Inflammatory macrophage treated with lipopolysaccharide for 1 hour (primary cell): Measurements from ENCODE around the gene ZNF229.
A peak's percentile ranks its signal among the peaks of the same experiment; 100 is the strongest.
"Not testable (repeated sequence)": the region's sequence is repeated elsewhere in the genome, so short reads cannot be mapped to it uniquely, and the experiment has no call there.

Experiments
- DNase-seq, 2 donors: peaks; one replicate each; pipeline ENCODE4 v3.0.0-alpha.2; 2020 to 2022

The ZNF229 gene

GRCh38 chr19:44447916-44448674, at the start of gene ZNF229:
TSS of gene ZNF229 (minus strand) at chr19:44448472. CDS start at chr19:44442847, 5,625 bp downstream.
- peak; percentile 51 to 71 for DNase-seq

- DNase-seq: no peak
Measured at GRCh38 chr19:44496711-44497110, 48.4 kb upstream of the ZNF229 start.

DNA sequence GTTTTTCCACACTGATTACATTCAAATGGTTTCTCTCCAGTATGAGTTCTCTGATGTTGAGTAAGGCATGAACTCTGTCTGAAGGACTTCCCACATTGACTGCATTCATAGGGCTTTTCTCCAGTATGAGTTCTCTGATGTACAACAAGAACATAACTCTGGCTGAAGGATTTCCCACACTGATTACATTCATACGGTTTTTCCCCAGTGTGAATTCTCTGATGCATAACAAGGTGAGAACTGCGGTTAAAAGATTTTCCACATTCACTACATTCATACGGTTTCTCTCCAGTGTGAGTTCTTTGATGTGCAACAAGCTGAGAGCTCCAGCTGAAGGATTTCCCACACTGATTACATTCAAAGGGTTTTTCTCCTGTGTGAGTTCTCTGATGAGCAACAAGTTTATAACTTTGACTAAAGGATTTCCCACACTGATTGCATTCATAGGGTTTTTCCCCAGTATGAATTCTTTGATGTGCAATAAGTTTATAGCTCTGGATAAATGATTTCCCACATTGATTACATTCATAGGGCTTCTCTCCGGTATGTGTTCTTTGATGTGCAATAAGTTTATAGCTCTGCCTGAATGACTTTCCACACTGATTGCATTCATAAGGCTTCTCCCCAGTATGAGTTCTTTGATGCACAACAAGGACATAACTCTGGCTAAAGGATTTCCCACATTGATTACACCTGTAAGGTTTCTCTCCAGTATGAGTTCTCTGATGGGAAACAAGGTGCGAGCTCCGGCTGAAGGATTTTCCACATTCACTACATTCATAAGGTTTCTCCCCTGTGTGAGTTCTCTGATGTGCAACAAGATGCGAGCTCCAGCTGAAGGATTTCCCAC, 28.5 kb upstream of the ZNF229 start:
- DNase-seq: peak; percentile 3 to 12

- not testable (repeated sequence) for DNase-seq
Measured at GRCh38 chr19:44468730-44469129, 20.5 kb upstream of the ZNF229 start.

- DNase-seq: not testable (repeated sequence)
Measured at GRCh38 chr19:44462600-44463286, 14.5 kb upstream of the ZNF229 start.

DNA sequence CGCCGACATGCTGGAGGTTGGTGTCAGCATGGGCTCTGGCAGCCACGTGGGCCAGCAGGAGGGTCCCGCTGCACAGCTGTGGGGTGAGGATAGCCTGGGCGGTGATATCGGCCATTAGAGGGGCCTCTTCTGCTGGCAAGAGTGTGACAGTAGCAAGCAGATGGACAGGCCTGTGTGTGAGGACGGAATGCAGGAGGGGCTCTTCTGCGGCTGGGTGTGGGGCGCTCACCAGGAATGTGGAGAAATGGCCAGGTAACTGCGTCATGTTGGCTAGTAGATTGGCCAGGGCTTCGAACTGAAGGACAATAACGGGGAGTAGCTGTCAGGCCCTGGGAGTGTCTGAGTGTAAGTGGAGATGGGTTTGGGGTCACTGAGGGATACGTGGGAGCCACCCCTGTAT, 7.7 kb upstream of the ZNF229 start:
- DNase-seq: not testable (repeated sequence)

DNA sequence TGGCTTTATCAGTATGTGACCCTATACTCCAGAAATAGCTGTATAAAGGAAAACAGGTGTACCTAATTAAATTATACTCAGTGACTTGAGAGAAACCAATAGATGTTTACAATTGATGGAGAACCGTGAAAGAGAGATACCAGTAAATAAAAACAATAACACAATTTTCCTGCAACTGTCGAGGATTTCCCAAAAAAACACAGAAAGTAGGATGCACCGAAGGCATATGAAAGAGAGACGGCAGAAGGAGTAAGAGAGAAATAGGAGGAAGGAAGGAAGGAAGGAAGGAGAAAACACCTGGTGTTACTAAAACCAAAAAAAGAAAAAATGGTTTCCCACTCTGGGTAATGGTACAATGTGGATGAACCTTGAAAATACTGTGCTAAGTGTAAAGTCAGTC, 6.8 kb upstream of the ZNF229 start:
- DNase-seq: no peak

- DNase-seq: no peak
Measured at GRCh38 chr19:44452367-44452766, 4.1 kb upstream of the ZNF229 start.

DNA sequence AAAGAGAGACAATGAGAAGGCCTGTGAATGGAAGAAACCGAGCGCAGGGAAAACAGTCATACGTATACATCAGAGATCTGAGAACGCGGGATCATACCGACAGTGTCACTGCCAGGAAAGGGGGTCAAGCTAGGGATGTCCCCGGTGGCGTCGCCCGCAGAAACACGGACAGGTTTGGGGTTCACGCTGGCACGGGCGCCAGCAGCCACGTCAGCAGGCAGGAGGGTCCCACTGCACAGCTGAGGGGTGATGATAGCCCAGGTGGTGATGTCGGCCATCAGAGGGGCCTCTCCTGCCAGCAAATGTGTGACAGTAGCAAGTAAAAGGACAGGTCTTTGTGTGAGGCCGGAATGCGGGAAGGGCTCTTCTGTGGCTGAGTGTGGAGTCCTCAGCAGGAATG, 3.4 kb upstream of the ZNF229 start:
- no peak for DNase-seq

DNA sequence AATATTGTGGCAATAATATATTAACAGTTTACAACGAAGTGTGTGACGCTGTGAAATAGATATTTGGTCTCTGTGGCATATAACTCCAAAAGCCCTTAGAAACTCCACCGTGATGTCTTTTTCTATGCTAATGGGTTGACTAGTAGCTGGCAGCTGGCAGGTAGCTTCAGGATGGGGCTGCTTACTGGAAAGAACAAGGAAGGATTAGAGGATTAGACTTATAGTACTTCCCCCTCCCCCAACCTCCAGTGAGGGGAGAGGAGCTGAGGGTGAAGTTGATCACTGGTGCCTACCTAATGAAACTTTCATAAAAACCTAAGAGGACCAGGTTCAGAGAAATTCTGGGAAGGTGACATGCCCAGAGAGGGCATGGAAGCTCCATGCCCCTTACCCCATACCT, 9.8 kb downstream of the ZNF229 start:
- no peak for DNase-seq

DNA sequence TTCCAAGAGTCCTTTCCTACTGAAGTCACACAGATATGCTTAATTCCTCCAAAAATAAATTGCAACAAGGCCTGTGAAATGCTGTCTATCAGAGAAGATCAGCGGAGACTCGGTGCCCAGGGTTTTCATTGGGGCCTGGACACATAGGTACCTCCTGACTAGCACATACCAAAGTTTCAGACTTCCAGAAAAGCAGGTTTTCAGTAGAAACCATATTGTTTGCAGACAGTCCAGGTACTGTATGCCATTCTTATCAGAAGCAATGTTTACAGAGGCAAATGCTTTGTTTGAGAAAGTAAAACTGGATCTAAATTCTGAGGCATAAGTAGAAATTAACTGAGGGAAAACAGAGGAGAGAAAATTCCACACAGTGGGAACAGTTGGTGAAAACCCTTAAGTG, 12.8 kb downstream of the ZNF229 start:
- no peak for DNase-seq

DNA sequence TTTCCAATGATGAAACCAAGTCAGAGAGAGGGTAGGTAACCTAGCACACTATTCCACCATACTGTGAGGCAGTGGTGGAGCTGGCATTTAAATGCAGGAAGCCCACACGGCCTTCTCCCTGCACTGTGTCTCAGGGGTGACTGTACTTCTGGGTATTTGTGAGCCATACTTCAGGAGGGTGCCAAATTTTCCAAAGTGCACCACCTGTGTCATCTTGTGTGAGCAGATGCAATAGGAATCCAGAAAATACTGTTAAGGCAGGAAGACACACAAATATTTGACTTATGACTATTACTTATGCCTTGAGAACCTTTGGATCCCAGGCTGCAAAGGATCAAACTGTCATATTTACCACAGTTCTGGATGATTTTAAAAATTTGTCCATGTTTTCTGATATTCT, 17.3 kb downstream of the ZNF229 start:
- no peak for DNase-seq

DNA sequence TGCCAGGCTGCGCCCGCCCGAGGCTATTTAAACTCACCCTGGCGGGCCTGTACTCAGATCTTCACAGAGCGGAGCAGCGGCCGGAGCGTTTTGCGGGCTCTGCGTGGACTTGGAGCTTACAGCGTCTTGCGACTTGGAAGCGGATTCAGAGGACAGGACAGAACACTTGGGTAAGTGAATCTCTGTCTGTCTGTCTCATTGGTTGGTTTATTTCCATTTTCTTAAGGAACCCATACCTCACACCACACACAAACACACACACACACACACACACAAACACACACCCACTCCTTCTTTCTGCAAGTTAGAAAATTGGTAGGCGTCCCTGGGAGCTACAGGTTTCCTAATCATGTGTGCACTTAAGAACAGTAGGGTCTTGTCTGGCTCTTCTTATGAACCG, 32.7 kb downstream of the ZNF229 start:
- not testable (repeated sequence) for DNase-seq

GRCh38 chr19:44401139-44402115, 46.8 kb downstream of the ZNF229 start, which contains the start of gene ZNF285:
TSS of gene ZNF285 (minus strand) at chr19:44401608. CDS start at chr19:44397213, 4,395 bp downstream.
- peak; percentile 89 to 91 for DNase-seq

GRCh38 chr19:44389268-44389667, 59.0 kb downstream of the ZNF229 start:
- DNase-seq: not testable (repeated sequence)
